ENCODE results near the gene TREH. TPM values are rescaled to one million over a fixed set of nuclear protein-coding genes. Genes with fewer than 3 reads are reported as not detected.
A peak's percentile ranks its signal among the peaks of the same experiment; 100 is the strongest.
"Not testable (repeated sequence)": the region's sequence is repeated elsewhere in the genome, so short reads cannot be mapped to it uniquely, and the experiment has no call there.

The TREH gene
- total RNA-seq, 1 donor, result not detected

DNA sequence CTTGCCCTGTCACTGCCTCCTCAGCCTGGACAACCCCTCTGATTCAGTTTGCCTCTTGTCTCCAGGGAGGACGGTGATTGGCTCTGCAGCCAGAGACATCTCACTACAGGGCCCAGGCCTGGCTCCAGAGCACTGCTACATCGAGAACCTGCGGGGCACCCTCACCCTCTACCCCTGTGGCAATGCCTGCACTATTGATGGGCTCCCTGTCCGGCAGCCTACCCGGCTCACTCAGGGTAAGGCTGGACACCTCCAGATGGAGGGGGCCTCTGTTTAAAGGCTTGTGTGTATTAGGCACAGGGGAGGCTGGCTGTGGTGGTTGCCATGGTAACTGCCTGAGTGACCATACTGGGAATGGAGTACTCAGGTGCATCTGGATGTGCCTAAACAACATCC lies 63.5 kb downstream of the TREH start:
- TF ChIP-seq, protein P1, sequence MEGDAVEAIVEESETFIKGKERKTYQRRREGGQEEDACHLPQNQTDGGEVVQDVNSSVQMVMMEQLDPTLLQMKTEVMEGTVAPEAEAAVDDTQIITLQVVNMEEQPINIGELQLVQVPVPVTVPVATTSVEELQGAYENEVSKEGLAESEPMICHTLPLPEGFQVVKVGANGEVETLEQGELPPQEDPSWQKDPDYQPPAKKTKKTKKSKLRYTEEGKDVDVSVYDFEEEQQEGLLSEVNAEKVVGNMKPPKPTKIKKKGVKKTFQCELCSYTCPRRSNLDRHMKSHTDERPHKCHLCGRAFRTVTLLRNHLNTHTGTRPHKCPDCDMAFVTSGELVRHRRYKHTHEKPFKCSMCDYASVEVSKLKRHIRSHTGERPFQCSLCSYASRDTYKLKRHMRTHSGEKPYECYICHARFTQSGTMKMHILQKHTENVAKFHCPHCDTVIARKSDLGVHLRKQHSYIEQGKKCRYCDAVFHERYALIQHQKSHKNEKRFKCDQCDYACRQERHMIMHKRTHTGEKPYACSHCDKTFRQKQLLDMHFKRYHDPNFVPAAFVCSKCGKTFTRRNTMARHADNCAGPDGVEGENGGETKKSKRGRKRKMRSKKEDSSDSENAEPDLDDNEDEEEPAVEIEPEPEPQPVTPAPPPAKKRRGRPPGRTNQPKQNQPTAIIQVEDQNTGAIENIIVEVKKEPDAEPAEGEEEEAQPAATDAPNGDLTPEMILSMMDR (IDR thresholded peaks at IDR 0.05; ENCODE audit: insufficient read depth, low read depth, low read length), result no peak
- DNase-seq (ENCODE audit: low read depth), result no peak
- H3K4me3 ChIP-seq (ENCODE audit: low read depth, low read length), result no peak overlapping the region

DNA sequence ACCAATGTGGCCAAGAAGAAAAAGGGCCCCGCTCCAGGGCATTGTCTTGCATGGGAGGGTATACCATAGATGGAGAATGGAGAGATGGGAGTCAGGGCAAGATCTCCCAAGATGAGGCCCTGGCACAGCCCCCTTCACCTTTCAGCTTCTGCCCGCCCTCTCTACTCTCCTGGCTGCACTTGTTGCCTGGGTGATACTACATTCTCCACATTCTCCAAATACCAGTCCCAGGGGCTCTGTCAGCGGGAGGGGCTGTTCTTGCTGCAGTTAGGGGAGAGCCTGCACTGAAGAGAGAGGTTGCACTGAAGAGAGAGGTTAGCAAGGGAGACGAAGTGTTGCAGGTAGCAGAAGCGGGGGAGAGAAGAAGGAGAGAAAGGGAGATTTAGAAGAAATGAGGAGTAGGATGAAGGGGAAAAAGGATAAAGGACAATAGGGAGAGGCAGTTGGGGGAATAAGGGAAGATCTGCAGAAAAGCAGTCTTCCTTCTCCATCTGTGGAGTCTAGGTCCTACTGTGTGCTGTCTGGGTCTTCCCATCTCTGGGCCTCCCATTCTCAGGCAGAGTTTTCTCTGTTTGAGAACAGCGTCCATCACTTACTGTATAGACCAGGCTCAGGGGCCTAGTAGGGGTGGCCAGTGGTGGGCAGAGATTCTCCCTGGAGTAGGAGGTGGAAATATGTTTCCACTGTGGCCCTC lies 64.0 kb downstream of the TREH start:
- no peak for DNase-seq (ENCODE audit: low read depth)
- H3K4me3 ChIP-seq (ENCODE audit: low read depth, low read length), result no peak overlapping the region
- TF ChIP-seq, protein P1 (IDR thresholded peaks at IDR 0.05; ENCODE audit: insufficient read depth, low read depth, low read length), result no peak

DNA sequence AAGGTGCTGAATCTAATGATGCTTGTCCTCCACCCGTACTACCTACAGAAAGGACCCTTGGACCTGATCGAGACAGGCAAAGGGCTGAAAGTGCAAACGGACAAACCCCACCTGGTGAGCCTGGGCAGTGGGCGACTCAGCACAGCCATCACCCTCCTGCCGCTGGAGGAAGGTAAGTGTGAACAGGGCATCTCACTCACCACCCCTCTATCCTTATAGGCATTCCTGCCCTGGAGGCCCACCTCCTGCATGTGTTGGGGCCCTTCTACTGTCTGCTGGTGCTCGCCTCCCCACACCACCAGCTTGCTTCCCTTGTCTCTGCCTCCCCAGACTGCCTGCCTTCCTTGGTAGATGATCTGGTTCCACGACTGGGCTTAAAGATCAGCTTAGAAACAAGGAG lies 64.9 kb downstream of the TREH start:
- no peak for DNase-seq (ENCODE audit: low read depth)
- no peak overlapping the region for H3K4me3 ChIP-seq (ENCODE audit: low read depth, low read length)
- TF ChIP-seq, protein P1 (IDR thresholded peaks at IDR 0.05; ENCODE audit: insufficient read depth, low read depth, low read length), result no peak

DNA sequence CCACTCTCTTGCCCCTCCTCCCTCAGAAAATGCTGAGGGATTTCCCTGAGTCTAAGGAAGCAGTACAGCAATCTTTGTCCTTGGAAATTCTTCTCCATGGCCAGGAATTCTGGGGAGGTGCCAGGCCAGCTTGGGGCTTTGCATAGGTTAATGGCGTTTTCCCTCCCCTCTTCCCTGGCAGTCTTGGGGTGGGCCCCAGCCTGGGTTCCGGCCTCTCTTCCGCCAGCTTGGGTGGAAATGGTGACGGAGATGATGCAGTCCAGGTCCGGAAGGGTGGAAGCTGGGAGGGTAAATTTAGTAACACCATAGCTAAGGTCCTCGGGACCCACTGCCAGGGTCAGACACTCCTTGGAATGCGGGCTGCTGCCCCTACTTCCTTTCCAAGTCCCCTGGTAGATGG lies 67.1 kb downstream of the TREH start:
- peak; percentile 51 for DNase-seq (ENCODE audit: low read depth)
- peak overlapping the region; percentile 23 for H3K4me3 ChIP-seq (ENCODE audit: low read depth, low read length)
- TF ChIP-seq, protein P1 (IDR thresholded peaks at IDR 0.05; ENCODE audit: insufficient read depth, low read depth, low read length), result no peak

DNA sequence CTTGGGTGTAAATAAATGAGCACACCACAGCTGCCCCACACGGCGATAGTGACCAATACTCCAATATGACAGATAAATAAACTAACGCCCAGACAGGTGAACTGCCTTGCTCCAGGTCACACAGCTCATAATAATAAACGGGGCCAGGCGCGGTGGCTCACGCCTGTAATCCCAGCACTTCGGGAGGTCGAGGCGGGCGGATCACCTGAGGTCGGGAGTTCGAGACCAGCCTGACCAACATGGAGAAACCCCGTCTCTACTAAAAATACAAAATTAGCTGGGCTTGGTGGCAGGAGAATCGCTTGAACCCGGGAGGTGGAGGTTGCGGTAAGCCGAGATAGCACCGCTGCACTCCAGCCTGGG lies 68.0 kb downstream of the TREH start:
- peak overlapping the region; percentile 30 for H3K4me3 ChIP-seq (ENCODE audit: low read depth, low read length)

DNA sequence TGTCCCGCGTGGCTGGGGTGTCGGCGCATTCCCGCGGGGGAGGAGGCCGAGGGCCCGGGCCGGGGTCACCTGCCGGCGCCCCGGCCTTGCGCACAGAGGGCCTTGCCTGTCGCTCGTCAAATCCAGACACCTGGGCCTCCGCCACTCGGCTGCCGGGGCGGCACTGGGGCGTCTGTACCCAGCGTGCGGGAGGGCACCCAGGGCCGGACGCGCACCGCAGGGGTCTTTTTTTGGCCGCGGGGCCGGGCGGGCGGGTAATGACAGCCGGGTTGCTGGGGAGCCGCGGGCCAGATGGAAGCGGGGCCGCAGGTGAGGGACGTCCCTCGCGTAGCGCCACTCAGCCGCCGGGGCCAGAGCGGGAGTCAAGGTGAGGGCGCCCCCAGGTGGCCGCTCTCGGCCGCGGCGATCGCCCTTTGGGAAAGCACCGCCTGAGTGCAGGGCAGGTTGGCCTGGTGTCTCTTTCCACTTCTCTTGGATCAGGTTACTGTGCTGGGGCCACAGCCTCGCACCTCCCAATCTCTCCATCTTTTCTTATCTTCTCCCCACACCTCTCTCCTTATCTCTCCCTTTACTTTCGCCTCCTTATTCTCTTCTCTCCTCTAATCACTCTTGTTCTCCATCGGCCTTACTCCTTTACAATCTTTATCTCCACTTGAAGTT lies 68.5 kb downstream of the TREH start:
- peak; percentile 78 for DNase-seq (ENCODE audit: low read depth)
- H3K4me3 ChIP-seq (ENCODE audit: low read depth, low read length), result peak overlapping the region; percentile 89
- TF ChIP-seq, protein P1 (IDR thresholded peaks at IDR 0.05; ENCODE audit: insufficient read depth, low read depth, low read length), result peak; percentile 79

More for the DNA sequence above, 68.0 kb downstream of the TREH start:
- not testable (repeated sequence) for DNase-seq (ENCODE audit: low read depth)

DNA sequence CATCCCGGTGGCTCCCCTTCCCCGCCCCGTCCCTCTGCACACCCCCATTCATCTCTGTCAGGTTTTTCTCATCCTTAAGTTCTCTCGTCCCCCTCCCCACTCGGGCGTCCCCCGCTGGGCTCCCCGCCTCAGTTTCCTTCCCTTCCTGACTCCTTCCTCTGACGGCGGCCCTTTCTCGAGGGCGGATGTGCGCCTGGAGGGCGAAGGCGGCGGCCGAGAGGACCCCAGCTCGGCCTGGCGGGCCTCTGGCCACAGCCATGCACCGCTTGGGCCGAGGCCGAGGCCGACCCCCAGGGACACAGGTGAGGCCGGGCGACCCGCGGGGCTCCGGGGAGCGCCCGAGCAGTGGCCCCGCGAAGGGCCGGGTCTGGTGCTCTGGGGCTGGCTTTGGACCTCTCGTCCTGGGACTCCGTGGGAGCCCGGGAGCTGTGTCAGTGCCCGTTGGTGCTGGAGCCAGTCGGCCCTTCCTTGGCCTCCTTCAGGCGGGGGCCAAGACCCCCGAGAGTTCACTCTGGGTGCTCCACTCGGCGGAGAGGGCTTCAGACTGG lies 69.2 kb downstream of the TREH start:
- TF ChIP-seq, protein P1 (IDR thresholded peaks at IDR 0.05; ENCODE audit: insufficient read depth, low read depth, low read length), result no peak
- DNase-seq (ENCODE audit: low read depth), result no peak
- H3K4me3 ChIP-seq (ENCODE audit: low read depth, low read length), result peak overlapping the region; percentile 89

All from fibroblast of villous mesenchyme (primary cell).